CD4-positive, CD25-positive, alpha-beta regulatory T cell (primary cell): ENCODE results near the gene PUS1. TPM values are rescaled to one million over a fixed set of nuclear protein-coding genes. Genes with fewer than 3 reads are reported as not detected.

ENCODE experiments used
- ATAC-seq, 2 donors: fragments of 150-1000 bp; cut with Tn5 transposase; one replicate each; pipeline ENCODE4 v1.10.0; 2021; ENCODE audit warnings: low read depth in 2 of 2, moderate number of reproducible peaks in 2 of 2, moderate library complexity in 1 of 2
- DNase-seq, 3 donors: peaks; one replicate each; pipeline versions ENCODE4 v3.0.0 to v3.0.0-alpha.2; 2012 to 2022; ENCODE audit warnings: mixed read lengths in 1 of 3
- H3K27ac ChIP-seq: one replicate; pipeline ENCODE4 v1.7.0; 2013; ENCODE audit warnings: mild to moderate bottlenecking, low read length; ENCODE audit not compliant: insufficient read depth, poor library complexity, severe bottlenecking
- H3K27me3 ChIP-seq: one replicate; pipeline ENCODE4 v1.7.0; 2013; ENCODE audit warnings: low read length; ENCODE audit not compliant: control insufficient read depth, insufficient read depth
- H3K36me3 ChIP-seq: one replicate; pipeline ENCODE4 v1.7.0; 2013; ENCODE audit warnings: mild to moderate bottlenecking, low read length, moderate library complexity; ENCODE audit not compliant: control insufficient read depth, insufficient read depth
- H3K4me1 ChIP-seq: 2 replicates; pipeline ENCODE4 v1.7.0; 2013; ENCODE audit warnings: mild to moderate bottlenecking, low read length; ENCODE audit not compliant: insufficient read depth, control insufficient read depth, poor library complexity, severe bottlenecking
- H3K4me3 ChIP-seq: one replicate; pipeline ENCODE4 v1.7.0; 2013; ENCODE audit warnings: low read depth, mild to moderate bottlenecking, low read length, moderate library complexity
- H3K9me3 ChIP-seq, 2 experiments: 1 replicate in 1 of 2; 2 replicates in 1 of 2; pipeline ENCODE4 v1.7.0; 2013; ENCODE audit warnings: low read length in 2 of 2, mild to moderate bottlenecking in 1 of 2, moderate library complexity in 1 of 2; ENCODE audit not compliant: control insufficient read depth in 2 of 2
- H3K27ac Mint-ChIP-seq, 3 donors: one replicate each; pipeline ENCODE4 v1.8.0; 2020 to 2022; ENCODE audit warnings: mild to moderate bottlenecking in 3 of 3, mixed read lengths in 3 of 3, moderate library complexity in 2 of 3
- H3K27me3 Mint-ChIP-seq: one replicate; pipeline ENCODE4 v1.8.0; 2022; ENCODE audit warnings: mild to moderate bottlenecking, mixed read lengths
- H3K36me3 Mint-ChIP-seq: one replicate; pipeline ENCODE4 v1.8.0; 2020; ENCODE audit warnings: mixed read lengths
- H3K4me1 Mint-ChIP-seq, 4 donors: one replicate each; pipeline ENCODE4 v1.8.0; 2020 to 2022; ENCODE audit warnings: mixed read lengths in 4 of 4, mild to moderate bottlenecking in 1 of 4
- H3K4me3 Mint-ChIP-seq, 4 donors: one replicate each; pipeline ENCODE4 v1.8.0; 2020 to 2022; ENCODE audit warnings: mild to moderate bottlenecking in 4 of 4, mixed read lengths in 4 of 4, moderate library complexity in 3 of 4
- H3K9me3 Mint-ChIP-seq, 7 donors: one replicate each; pipeline ENCODE4 v1.8.0; 2020 to 2022; ENCODE audit warnings: mixed read lengths in 7 of 7, mild to moderate bottlenecking in 3 of 7, moderate library complexity in 2 of 7
- polyA plus RNA-seq, 4 donors: library from polyadenylated mRNA; unstranded; fragments of 300-500 nt; fragmentation: Illumina TruSeq; gene quantifications; one replicate each; pipeline ENCODE4 v1.2.3, GENCODE V29; 2021
- total RNA-seq: library from RNA; stranded (reverse); gene quantifications from one replicate; pipeline ENCODE4 v1.2.3, GENCODE V29; 2022

The PUS1 gene
- total and polyA plus RNA-seq, 5 donors from 2014 or later = 14.0 to 26.0 (median 17.9) TPM

GRCh38 chr12:131893605-131894312 lies 35.3 kb upstream of the PUS1 start:
- peak in 1 of 3 donors; percentile 23 for DNase-seq
- H3K4me3 Mint-ChIP-seq = peak overlapping the region; percentile 31 to 89 (median 68)
- H3K27me3 Mint-ChIP-seq = no peaks in the 10 kb centered on the region
- peak overlapping the region in 1 of 3 donors; percentile 43 for H3K27ac Mint-ChIP-seq
- Histone ChIP-seq H3K4me1 (peaks cover 18% of the 10 kb centered on the region), H3K9me3 (no peaks in the 10 kb centered on the region), H3K27me3 (no peaks in the 10 kb centered on the region), H3K27ac (no peak overlapping the region), H3K36me3 (no peaks in the 10 kb centered on the region), H3K4me3 (no peak overlapping the region)
- ATAC-seq = no peak
- no peaks in the 10 kb centered on the region for H3K9me3 Mint-ChIP-seq
- H3K36me3 Mint-ChIP-seq = no peaks in the 10 kb centered on the region
- peaks cover 0 to 28% (median 2%) of the 10 kb centered on the region in 4 donors for H3K4me1 Mint-ChIP-seq

GRCh38 chr12:131894313-131894860 lies 34.7 kb upstream of the PUS1 start, which contains the start of gene ULK1:
Gene ULK1 (plus strand): TSS chr12:131894622. CDS start chr12:131895002, 380 bp downstream.
- H3K27me3 ChIP-seq = no peaks in the 10 kb centered on the region
- H3K36me3 ChIP-seq = no peaks in the 10 kb centered on the region
- peak within 1 kb of the TSS; percentile 37 for H3K4me3 ChIP-seq
- DNase-seq = peak; percentile 86 to 91 (median 88)
- H3K27ac ChIP-seq = peak within 1 kb of the TSS; percentile 61
- Mint-ChIP-seq H3K36me3 (no peaks in the 10 kb centered on the region), H3K9me3 (no peaks in the 10 kb centered on the region), H3K27me3 (no peaks in the 10 kb centered on the region), H3K4me3 (peak within 1 kb of the TSS; percentile 88 to 94 (median 93)), H3K4me1 (peaks cover 0 to 28% (median 2%) of the 10 kb centered on the region in 4 donors), H3K27ac (peak within 1 kb of the TSS in 2 of 3 donors; percentile 81 to 93)
- no peaks in the 10 kb centered on the region for H3K9me3 ChIP-seq
- peaks cover 18% of the 10 kb centered on the region for H3K4me1 ChIP-seq
- ATAC-seq = peak; percentile 77 to 79

GRCh38 chr12:131894981-131895639 lies 34.0 kb upstream of the PUS1 start:
- peaks cover 0 to 29% (median 5%) of the 10 kb centered on the region in 4 donors for H3K4me1 Mint-ChIP-seq
- peaks cover 2% of the 10 kb centered on the region for H3K36me3 Mint-ChIP-seq
- peaks cover 18% of the 10 kb centered on the region for H3K4me1 ChIP-seq
- ATAC-seq = no peak
- H3K4me3 Mint-ChIP-seq = peak overlapping the region; percentile 88 to 94 (median 93)
- no peaks in the 10 kb centered on the region for H3K27me3 Mint-ChIP-seq
- no peaks in the 10 kb centered on the region for H3K9me3 ChIP-seq
- H3K4me3 ChIP-seq = peak overlapping the region; percentile 37
- peak overlapping the region in 2 of 3 donors; percentile 81 to 93 for H3K27ac Mint-ChIP-seq
- H3K9me3 Mint-ChIP-seq = no peaks in the 10 kb centered on the region
- peak in 1 of 3 donors; percentile 26 for DNase-seq
- peak overlapping the region; percentile 61 for H3K27ac ChIP-seq
- no peaks in the 10 kb centered on the region for H3K27me3 ChIP-seq
- no peaks in the 10 kb centered on the region for H3K36me3 ChIP-seq

- H3K27ac Mint-ChIP-seq = peak overlapping the region; percentile 23 to 93 (median 81)
- peaks cover 0 to 31% (median 7%) of the 10 kb centered on the region in 4 donors for H3K4me1 Mint-ChIP-seq
- peaks cover 3% of the 10 kb centered on the region for H3K36me3 Mint-ChIP-seq
- Histone ChIP-seq H3K36me3 (no peaks in the 10 kb centered on the region), H3K9me3 (no peaks in the 10 kb centered on the region), H3K27ac (peak overlapping the region; percentile 60), H3K27me3 (no peaks in the 10 kb centered on the region), H3K4me1 (peaks cover 18% of the 10 kb centered on the region), H3K4me3 (peak overlapping the region; percentile 37)
- peak overlapping the region; percentile 88 to 94 (median 93) for H3K4me3 Mint-ChIP-seq
- ATAC-seq = peak in 1 of 2 donors; percentile 5
- no peaks in the 10 kb centered on the region for H3K9me3 Mint-ChIP-seq
- H3K27me3 Mint-ChIP-seq = no peaks in the 10 kb centered on the region
- peak in 1 of 3 donors; percentile 67 for DNase-seq
Measured at GRCh38 chr12:131895640-131896079, 33.4 kb upstream of the PUS1 start.

- no peaks in the 10 kb centered on the region for H3K27me3 ChIP-seq
- no peaks in the 10 kb centered on the region for H3K27me3 Mint-ChIP-seq
- peaks cover 3% of the 10 kb centered on the region for H3K36me3 Mint-ChIP-seq
- H3K9me3 ChIP-seq = no peaks in the 10 kb centered on the region
- peak overlapping the region; percentile 60 for H3K27ac ChIP-seq
- peak; percentile 57 to 82 (median 59) for DNase-seq
- H3K27ac Mint-ChIP-seq = peak overlapping the region in 2 of 3 donors; percentile 62 to 81
- H3K4me1 ChIP-seq = peaks cover 18% of the 10 kb centered on the region
- H3K4me1 Mint-ChIP-seq = peaks cover 0 to 31% (median 7%) of the 10 kb centered on the region in 4 donors
- peak overlapping the region; percentile 88 to 94 (median 93) for H3K4me3 Mint-ChIP-seq
- H3K36me3 ChIP-seq = no peaks in the 10 kb centered on the region
- peak overlapping the region; percentile 26 for H3K4me3 ChIP-seq
- peak; percentile 45 to 46 for ATAC-seq
- no peaks in the 10 kb centered on the region for H3K9me3 Mint-ChIP-seq
Measured at GRCh38 chr12:131896080-131896810, 32.8 kb upstream of the PUS1 start.

- H3K27ac Mint-ChIP-seq = peak overlapping the region in 1 of 3 donors; percentile 62
- H3K36me3 Mint-ChIP-seq = peaks cover 3% of the 10 kb centered on the region
- H3K4me1 Mint-ChIP-seq = peaks cover 0 to 34% (median 7%) of the 10 kb centered on the region in 4 donors
- peaks cover 18% of the 10 kb centered on the region for H3K4me1 ChIP-seq
- no peaks in the 10 kb centered on the region for H3K27me3 ChIP-seq
- no peak for DNase-seq
- no peak overlapping the region for H3K4me3 ChIP-seq
- H3K9me3 ChIP-seq = no peaks in the 10 kb centered on the region
- no peaks in the 10 kb centered on the region for H3K36me3 ChIP-seq
- H3K4me3 Mint-ChIP-seq = peak overlapping the region; percentile 72 to 89 (median 82)
- H3K27me3 Mint-ChIP-seq = no peaks in the 10 kb centered on the region
- H3K27ac ChIP-seq = no peak overlapping the region
- H3K9me3 Mint-ChIP-seq = no peaks in the 10 kb centered on the region
- ATAC-seq = no peak
Measured at GRCh38 chr12:131896811-131897270, 32.2 kb upstream of the PUS1 start.

GRCh38 chr12:131897276-131897675 lies 31.8 kb upstream of the PUS1 start:
- no peaks in the 10 kb centered on the region for H3K9me3 Mint-ChIP-seq
- no peaks in the 10 kb centered on the region for H3K36me3 ChIP-seq
- peak overlapping the region in 1 of 3 donors; percentile 62 for H3K27ac Mint-ChIP-seq
- ATAC-seq = no peak
- H3K4me3 ChIP-seq = no peak overlapping the region
- peaks cover 0 to 37% (median 7%) of the 10 kb centered on the region in 4 donors for H3K4me1 Mint-ChIP-seq
- no peak overlapping the region for H3K27ac ChIP-seq
- no peaks in the 10 kb centered on the region for H3K9me3 ChIP-seq
- no peak for DNase-seq
- H3K27me3 Mint-ChIP-seq = no peaks in the 10 kb centered on the region
- peak overlapping the region; percentile 65 to 89 (median 74) for H3K4me3 Mint-ChIP-seq
- H3K36me3 Mint-ChIP-seq = peaks cover 3% of the 10 kb centered on the region
- H3K27me3 ChIP-seq = no peaks in the 10 kb centered on the region
- H3K4me1 ChIP-seq = peaks cover 18% of the 10 kb centered on the region
